OCI-LY1 (cell line): ENCODE data around the gene ZMIZ1.

Experiments used
- H2AFZ ChIP-seq: fragments of 200-600 bp; sonication (generic), shearing (Covaris generic); 2 replicates; pipeline ENCODE4 v1.6.0; 2014; ENCODE audit warnings: antibody characterized with exemption, mild to moderate bottlenecking, low read length
- H3F3A ChIP-seq: fragments of 200-600 bp; sonication (generic), shearing (Covaris generic); 2 replicates; pipeline ENCODE4 v1.6.0; 2014; ENCODE audit warnings: mild to moderate bottlenecking, antibody characterized with exemption, low read length, moderate library complexity; ENCODE audit not compliant: insufficient read depth
- H3K27ac ChIP-seq: fragments of 200-600 bp; sonication (generic); 2 replicates; pipeline ENCODE4 v1.5.1; 2014; ENCODE audit warnings: low read length, mixed run types, mild to moderate bottlenecking, low read depth; ENCODE audit not compliant: poor library complexity, severe bottlenecking
- H3K27me3 ChIP-seq: fragments of 200-600 bp; sonication (generic); 2 replicates; pipeline ENCODE4 v1.6.0; 2014; ENCODE audit warnings: antibody characterized with exemption, mild to moderate bottlenecking, low read length, moderate library complexity; ENCODE audit not compliant: insufficient read depth
- H3K36me3 ChIP-seq: fragments of 200-600 bp; sonication (generic); 2 replicates; pipeline ENCODE4 v1.6.1; 2014; ENCODE audit warnings: mild to moderate bottlenecking, antibody characterized with exemption, low read length, moderate library complexity, mixed read lengths; ENCODE audit not compliant: insufficient read depth
- H3K4me1 ChIP-seq: fragments of 200-600 bp; sonication (generic); 2 replicates; pipeline ENCODE4 v1.5.1; 2014; ENCODE audit warnings: mild to moderate bottlenecking, low read length, moderate library complexity; ENCODE audit not compliant: insufficient read depth, severe bottlenecking
- H3K4me2 ChIP-seq: fragments of 200-600 bp; sonication (generic), shearing (Covaris generic); 2 replicates; pipeline ENCODE4 v1.6.1; 2014; ENCODE audit warnings: low read length
- H3K4me3 ChIP-seq: fragments of 200-600 bp; sonication (generic); 2 replicates; pipeline ENCODE4 v1.5.1; 2014; ENCODE audit warnings: low read length, low read depth, mild to moderate bottlenecking, mixed read lengths; ENCODE audit not compliant: poor library complexity, severe bottlenecking
- H3K79me2 ChIP-seq: fragments of 200-600 bp; shearing (Covaris generic); 2 replicates; pipeline ENCODE4 v1.6.1; 2016; ENCODE audit warnings: mixed run types, low read length, mixed read lengths; ENCODE audit not compliant: insufficient read depth
- H3K9ac ChIP-seq: fragments of 200-600 bp; sonication (generic), shearing (Covaris generic); 2 replicates; pipeline ENCODE4 v1.6.1; 2014; ENCODE audit warnings: mild to moderate bottlenecking, low read length, mixed read lengths
- H3K9me2 ChIP-seq: fragments of 200-600 bp; sonication (generic), shearing (Covaris generic); 2 replicates; pipeline ENCODE4 v1.6.1; 2014; ENCODE audit warnings: low read depth, mild to moderate bottlenecking, low read length, mixed read lengths
- H3K9me3 ChIP-seq: fragments of 200-600 bp; shearing (Covaris generic); 2 replicates; pipeline ENCODE4 v1.6.1; 2014; ENCODE audit warnings: low read length, mixed read lengths
- H4K20me1 ChIP-seq: fragments of 200-600 bp; sonication (generic), shearing (Covaris generic); 2 replicates; pipeline ENCODE4 v1.6.0; 2016; ENCODE audit warnings: mild to moderate bottlenecking, low read length; ENCODE audit not compliant: insufficient read depth
- EZH2 ChIP-seq: fragments of 200-600 bp; sonication (generic), shearing (Covaris generic); IDR thresholded peaks from 2 replicates; pipeline ENCODE4 v1.8.0; 2017; ENCODE audit warnings: borderline replicate concordance, mixed run types, mild to moderate bottlenecking, antibody characterized with exemption, low read length, moderate library complexity, mixed read lengths
- TF ChIP-seq, protein P1 (sequence below): fragments of 200-600 bp; sonication (generic), shearing (Covaris generic); IDR thresholded peaks from 2 replicates; pipeline ENCODE4 v1.5.1; 2017; ENCODE audit warnings: mild to moderate bottlenecking, antibody characterized with exemption, low read length, moderate library complexity, mixed read lengths

Gene ZMIZ1

DNA sequence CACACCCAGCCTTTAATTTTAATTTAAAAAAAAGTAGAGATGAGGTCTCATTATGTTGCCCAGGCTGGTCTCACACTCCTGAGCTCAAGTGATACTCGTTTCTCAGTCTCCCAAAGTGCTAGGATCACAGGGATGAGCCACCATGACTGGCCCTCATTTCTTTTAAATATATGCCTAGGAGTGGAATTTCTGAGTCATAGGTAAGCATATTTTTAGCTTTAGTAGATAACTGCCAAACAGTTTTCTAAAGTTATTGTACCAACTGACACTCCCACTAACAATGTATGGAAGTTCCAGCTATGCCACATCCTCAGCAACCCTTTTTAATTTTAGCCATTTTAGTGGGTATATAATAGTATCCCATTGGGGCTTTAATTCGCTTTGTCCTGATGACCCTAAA is 264.7 kb downstream of the ZMIZ1 start:
- Histone ChIP-seq H2AFZ (no peak overlapping the region), H3K4me2 (no peak overlapping the region), H3K79me2 (no peaks in the 10 kb centered on the region), H3K4me3 (no peak overlapping the region), H3K36me3 (no peaks in the 10 kb centered on the region; the same call in 1 of the 2 replicates), H3K9me2 (no peaks in the 10 kb centered on the region), H3K27me3 (no peaks in the 10 kb centered on the region), H3K9ac (no peak overlapping the region), H3K4me1 (no peaks in the 10 kb centered on the region), H3F3A (no peaks in the 10 kb centered on the region), H4K20me1 (no peaks in the 10 kb centered on the region), H3K27ac (no peak overlapping the region), H3K9me3 (no peaks in the 10 kb centered on the region)
- TF ChIP-seq, protein P1, sequence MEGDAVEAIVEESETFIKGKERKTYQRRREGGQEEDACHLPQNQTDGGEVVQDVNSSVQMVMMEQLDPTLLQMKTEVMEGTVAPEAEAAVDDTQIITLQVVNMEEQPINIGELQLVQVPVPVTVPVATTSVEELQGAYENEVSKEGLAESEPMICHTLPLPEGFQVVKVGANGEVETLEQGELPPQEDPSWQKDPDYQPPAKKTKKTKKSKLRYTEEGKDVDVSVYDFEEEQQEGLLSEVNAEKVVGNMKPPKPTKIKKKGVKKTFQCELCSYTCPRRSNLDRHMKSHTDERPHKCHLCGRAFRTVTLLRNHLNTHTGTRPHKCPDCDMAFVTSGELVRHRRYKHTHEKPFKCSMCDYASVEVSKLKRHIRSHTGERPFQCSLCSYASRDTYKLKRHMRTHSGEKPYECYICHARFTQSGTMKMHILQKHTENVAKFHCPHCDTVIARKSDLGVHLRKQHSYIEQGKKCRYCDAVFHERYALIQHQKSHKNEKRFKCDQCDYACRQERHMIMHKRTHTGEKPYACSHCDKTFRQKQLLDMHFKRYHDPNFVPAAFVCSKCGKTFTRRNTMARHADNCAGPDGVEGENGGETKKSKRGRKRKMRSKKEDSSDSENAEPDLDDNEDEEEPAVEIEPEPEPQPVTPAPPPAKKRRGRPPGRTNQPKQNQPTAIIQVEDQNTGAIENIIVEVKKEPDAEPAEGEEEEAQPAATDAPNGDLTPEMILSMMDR = no peak
- TF ChIP-seq EZH2 = no peak

DNA sequence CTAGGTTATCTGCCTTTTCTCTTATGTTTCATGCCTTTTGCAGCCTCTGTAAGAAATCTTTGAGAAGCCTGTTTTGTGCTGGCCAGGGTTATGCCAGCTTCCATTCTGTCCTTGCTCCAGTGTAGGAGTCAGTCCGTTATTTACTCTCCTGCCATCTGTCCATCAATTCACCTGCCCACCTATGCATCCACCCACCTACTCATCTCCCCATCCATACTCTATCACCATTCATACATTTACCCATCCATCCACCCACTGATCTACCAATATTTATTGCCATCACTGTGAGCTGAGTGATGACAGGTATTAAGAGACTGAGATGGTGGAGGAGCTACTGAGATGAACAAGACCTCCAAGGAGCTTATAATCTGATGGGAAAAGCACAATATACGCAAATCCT is 265.8 kb downstream of the ZMIZ1 start:
- H3K9ac ChIP-seq = no peak overlapping the region
- H3K9me2 ChIP-seq = no peaks in the 10 kb centered on the region
- H3K4me3 ChIP-seq = no peak overlapping the region
- H3F3A ChIP-seq = no peaks in the 10 kb centered on the region
- TF ChIP-seq, protein P1 = no peak
- no peak for TF ChIP-seq EZH2
- no peaks in the 10 kb centered on the region for H3K27me3 ChIP-seq
- no peak overlapping the region for H3K27ac ChIP-seq
- H3K36me3 ChIP-seq = no peaks in the 10 kb centered on the region; the same call in 1 of the 2 replicates
- H2AFZ ChIP-seq = no peak overlapping the region
- no peaks in the 10 kb centered on the region for H4K20me1 ChIP-seq
- H3K4me2 ChIP-seq = no peak overlapping the region
- H3K9me3 ChIP-seq = no peaks in the 10 kb centered on the region
- H3K79me2 ChIP-seq = no peaks in the 10 kb centered on the region
- H3K4me1 ChIP-seq = no peaks in the 10 kb centered on the region

GRCh38 chr10:79335094-79335469 is 266.3 kb downstream of the ZMIZ1 start:
- H4K20me1 ChIP-seq = no peaks in the 10 kb centered on the region
- H3K79me2 ChIP-seq = no peaks in the 10 kb centered on the region
- H3K27ac ChIP-seq = no peak overlapping the region
- no peaks in the 10 kb centered on the region for H3K9me2 ChIP-seq
- H3K4me1 ChIP-seq = no peaks in the 10 kb centered on the region
- no peak overlapping the region for H3K4me2 ChIP-seq
- H3K27me3 ChIP-seq = no peaks in the 10 kb centered on the region
- H3K9ac ChIP-seq = no peak overlapping the region
- no peaks in the 10 kb centered on the region for H3K9me3 ChIP-seq
- H3K36me3 ChIP-seq = no peaks in the 10 kb centered on the region; the same call in 1 of the 2 replicates
- H3K4me3 ChIP-seq = no peak overlapping the region
- no peaks in the 10 kb centered on the region for H3F3A ChIP-seq
- H2AFZ ChIP-seq = no peak overlapping the region
- no peak for TF ChIP-seq EZH2
- TF ChIP-seq, protein P1 = no peak
